Vagina (tissue), 2 donors: ENCODE data around the gene GNAQ. TPM values are rescaled to one million over a fixed set of nuclear protein-coding genes. Genes with fewer than 3 reads are reported as not detected.

ENCODE experiments used
- DNase-seq, 2 donors: peaks; one replicate each; pipeline ENCODE4 v3.0.0-alpha.2; 2017; ENCODE audit errors: extremely low spot score in 2 of 2
- H3K27ac ChIP-seq: fragments of 200-600 bp; sonication (generic); one replicate; pipeline ENCODE4 v1.5.1; 2019
- H3K27me3 ChIP-seq: fragments of 200-600 bp; sonication (generic); one replicate; pipeline ENCODE4 v1.5.1; 2019
- H3K36me3 ChIP-seq, 2 donors: fragments of 200-600 bp; sonication (generic); one replicate each; pipeline ENCODE4 v1.5.1; 2017 to 2019
- H3K4me1 ChIP-seq: fragments of 200-600 bp; sonication (generic); one replicate; pipeline ENCODE4 v1.5.1; 2019
- H3K4me3 ChIP-seq, 2 donors: fragments of 200-600 bp; sonication (generic); 1 replicate in 1 of 2; 2 replicates in 1 of 2; pipeline ENCODE4 v1.5.1; 2016 to 2019
- H3K9me3 ChIP-seq: fragments of 200-600 bp; sonication (generic); one replicate; pipeline ENCODE4 v1.5.1; 2019
- CTCF ChIP-seq, 3 experiments: fragments of 450-650 bp in 2 of 3; fragments of 200-600 bp in 1 of 3; sonication (generic) in 1 of 3; IDR thresholded peaks; one replicate each; pipeline ENCODE4 v1.5.1; 2017 to 2019; ENCODE audit warnings: antibody characterized with exemption in 3 of 3, mild to moderate bottlenecking in 2 of 3, moderate library complexity in 2 of 3
- POLR2A ChIP-seq, 2 donors: fragments of 450-650 bp; IDR thresholded peaks; one replicate each; pipeline ENCODE4 v1.6.1; 2017; ENCODE audit warnings: antibody characterized with exemption in 2 of 2, mild to moderate bottlenecking in 2 of 2, moderate library complexity in 2 of 2
- POLR2AphosphoS5 ChIP-seq, 2 donors: sonication (generic); formaldehyde crosslinking; IDR thresholded peaks; one replicate each; pipeline ENCODE4 v1.9.0; 2017; ENCODE audit warnings: antibody characterized with exemption in 2 of 2, mild to moderate bottlenecking in 2 of 2, low read depth in 1 of 2; ENCODE audit not compliant: insufficient read depth in 1 of 2
- intact Hi-C: fragments of 100-400 bp; cut with DNase I; formaldehyde crosslinking; loops from one replicate; pipeline ENCODE4 v1.15.1; 2023
- total RNA-seq: library from RNA; depleted of rRNA; stranded (reverse); fragments of >200 nt; gene quantifications from one replicate; pipeline ENCODE4 v1.2.3, GENCODE V29; 2016

GNAQ gene
- total RNA-seq, 1 donor from 2014 or later = 31.9 TPM

GRCh38 chr9:77815260-77815659 lies 216.4 kb downstream of the GNAQ start:
- intact Hi-C loops = no loop called here
- TF ChIP-seq CTCF (IDR thresholded peaks at IDR 0.05) = no peak
- no peak for TF ChIP-seq POLR2AphosphoS5 (IDR thresholded peaks at IDR 0.05; ENCODE audit: insufficient read depth in 1 of 2, low read depth in 1 of 2)
- TF ChIP-seq POLR2A (IDR thresholded peaks at IDR 0.05) = no peak
- no peak overlapping the region for H3K27ac ChIP-seq
- peaks cover 13% of the 10 kb centered on the region for H3K4me1 ChIP-seq
- no peaks in the 10 kb centered on the region for H3K27me3 ChIP-seq
- no peaks in the 10 kb centered on the region for H3K9me3 ChIP-seq
- H3K4me3 ChIP-seq = no peak overlapping the region
- DNase-seq = no peak
- H3K36me3 ChIP-seq = no peaks in the 10 kb centered on the region

- no peak for TF ChIP-seq POLR2A (IDR thresholded peaks at IDR 0.05)
- TF ChIP-seq POLR2AphosphoS5 (IDR thresholded peaks at IDR 0.05; ENCODE audit: insufficient read depth in 1 of 2, low read depth in 1 of 2) = no peak
- no peak for TF ChIP-seq CTCF (IDR thresholded peaks at IDR 0.05)
- Histone ChIP-seq H3K9me3 (no peaks in the 10 kb centered on the region), H3K27me3 (no peaks in the 10 kb centered on the region), H3K36me3 (no peaks in the 10 kb centered on the region), H3K4me1 (peaks cover 8% of the 10 kb centered on the region), H3K4me3 (no peak overlapping the region), H3K27ac (no peak overlapping the region)
- no peak for DNase-seq
- intact Hi-C loops = no loop called here
Observed at GRCh38 chr9:77811832-77812231, 219.8 kb downstream of the GNAQ start.

- DNase-seq = no peak
Observed at GRCh38 chr9:77810637-77811119, 220.9 kb downstream of the GNAQ start.

GRCh38 chr9:77810047-77810446 lies 221.6 kb downstream of the GNAQ start:
- Histone ChIP-seq H3K9me3 (no peaks in the 10 kb centered on the region), H3K4me3 (no peak overlapping the region), H3K27ac (no peak overlapping the region), H3K4me1 (peaks cover 8% of the 10 kb centered on the region), H3K27me3 (no peaks in the 10 kb centered on the region), H3K36me3 (no peaks in the 10 kb centered on the region)
- TF ChIP-seq CTCF (IDR thresholded peaks at IDR 0.05) (no peak), POLR2A (IDR thresholded peaks at IDR 0.05) (no peak), POLR2AphosphoS5 (IDR thresholded peaks at IDR 0.05; ENCODE audit: insufficient read depth in 1 of 2, low read depth in 1 of 2) (no peak)
- intact Hi-C loops = no loop called here
- DNase-seq = no peak

More at GRCh38 chr9:77810637-77811119, 220.9 kb downstream of the GNAQ start:
- H3K36me3 ChIP-seq = no peaks in the 10 kb centered on the region
- no peaks in the 10 kb centered on the region for H3K27me3 ChIP-seq
- H3K9me3 ChIP-seq = no peaks in the 10 kb centered on the region
- peaks cover 8% of the 10 kb centered on the region for H3K4me1 ChIP-seq
- H3K27ac ChIP-seq = no peak overlapping the region
- H3K4me3 ChIP-seq = no peak overlapping the region
- intact Hi-C loops = no loop called here
- TF ChIP-seq POLR2AphosphoS5 (IDR thresholded peaks at IDR 0.05; ENCODE audit: insufficient read depth in 1 of 2, low read depth in 1 of 2) (no peak), POLR2A (IDR thresholded peaks at IDR 0.05) (no peak)

- H3K9me3 ChIP-seq = no peaks in the 10 kb centered on the region
- no peak overlapping the region for H3K27ac ChIP-seq
- peaks cover 8% of the 10 kb centered on the region for H3K4me1 ChIP-seq
- no peaks in the 10 kb centered on the region for H3K27me3 ChIP-seq
- no peak for TF ChIP-seq POLR2A (IDR thresholded peaks at IDR 0.05)
- TF ChIP-seq POLR2AphosphoS5 (IDR thresholded peaks at IDR 0.05; ENCODE audit: insufficient read depth in 1 of 2, low read depth in 1 of 2) = no peak
- TF ChIP-seq CTCF (IDR thresholded peaks at IDR 0.05) = no peak
- intact Hi-C loops = no loop called here
- no peak for DNase-seq
- no peak overlapping the region for H3K4me3 ChIP-seq
- no peaks in the 10 kb centered on the region for H3K36me3 ChIP-seq
Observed at GRCh38 chr9:77809552-77809951, 222.1 kb downstream of the GNAQ start.
